Left ventricle myocardium inferior (tissue), 1 donor: ENCODE data around the gene KCNN3. TPM values are rescaled to one million over a fixed set of nuclear protein-coding genes. Genes with fewer than 3 reads are reported as not detected.

ENCODE experiments used
- DNase-seq: peaks from one replicate; pipeline ENCODE4 v3.0.0-alpha.2; 2020
- H3K27ac ChIP-seq: fragments of 200-600 bp; replicated peaks from 2 replicates; pipeline ENCODE4 v1.8.0; 2021
- H3K27me3 ChIP-seq: fragments of 200-600 bp; 2 replicates; pipeline ENCODE4 v1.8.0; 2021; ENCODE audit warnings: low read depth
- H3K36me3 ChIP-seq: fragments of 200-600 bp; 2 replicates; pipeline ENCODE4 v1.8.0; 2021
- H3K4me1 ChIP-seq: fragments of 200-600 bp; 2 replicates; pipeline ENCODE4 v1.8.0; 2021
- H3K4me3 ChIP-seq: fragments of 200-600 bp; 2 replicates; pipeline ENCODE4 v1.8.0; 2021; ENCODE audit warnings: mild to moderate bottlenecking, moderate library complexity
- H3K9me3 ChIP-seq: fragments of 200-600 bp; replicated peaks from 2 replicates; pipeline ENCODE4 v1.8.0; 2021
- intact Hi-C: fragments of 100-400 bp; cut with micrococcal nuclease; formaldehyde crosslinking; loops from one replicate; pipeline ENCODE4 v1.11.0; 2022
- total RNA-seq: library from RNA; stranded (reverse); fragmentation: NEBNext Ultra II Directional; extraction: Animal tissue kit (Norgen Biotek cat#: 25700); gene quantifications from one replicate; pipeline ENCODE4 v1.2.1, GENCODE V29; 2021
- TF ChIP-seq, protein P1 (sequence below): fragments of 200-600 bp; IDR thresholded peaks from 2 replicates; pipeline ENCODE4 v1.8.0; 2021; ENCODE audit warnings: antibody characterized with exemption, mild to moderate bottlenecking, borderline replicate concordance
- donor health status: DM: no; HTN: yes; CAD: no; lungs with severe emphysema.

Gene KCNN3
- total RNA-seq, 1 donor from 2014 or later, result 4.8 TPM

DNA sequence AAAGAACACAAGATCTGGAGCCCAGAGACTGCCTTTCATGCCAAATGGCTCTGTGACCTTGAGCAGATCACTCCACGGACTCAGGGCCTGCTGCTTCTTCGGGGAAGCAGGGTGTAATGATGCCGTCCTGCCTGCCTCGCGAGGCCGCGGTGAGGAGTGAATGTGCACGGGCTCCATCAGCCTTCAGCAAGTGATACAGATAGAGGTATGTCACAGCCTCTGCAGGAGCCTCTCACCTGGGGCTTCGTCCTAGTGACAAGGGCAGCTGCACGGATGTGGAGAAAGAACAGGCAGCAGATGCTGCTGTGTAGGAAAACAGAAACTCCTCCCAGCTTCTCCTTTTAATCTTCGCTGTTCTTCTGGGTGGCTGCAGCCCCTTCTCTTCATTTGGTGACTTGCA, 127.5 kb downstream of the KCNN3 start:
- no peak for DNase-seq

DNA sequence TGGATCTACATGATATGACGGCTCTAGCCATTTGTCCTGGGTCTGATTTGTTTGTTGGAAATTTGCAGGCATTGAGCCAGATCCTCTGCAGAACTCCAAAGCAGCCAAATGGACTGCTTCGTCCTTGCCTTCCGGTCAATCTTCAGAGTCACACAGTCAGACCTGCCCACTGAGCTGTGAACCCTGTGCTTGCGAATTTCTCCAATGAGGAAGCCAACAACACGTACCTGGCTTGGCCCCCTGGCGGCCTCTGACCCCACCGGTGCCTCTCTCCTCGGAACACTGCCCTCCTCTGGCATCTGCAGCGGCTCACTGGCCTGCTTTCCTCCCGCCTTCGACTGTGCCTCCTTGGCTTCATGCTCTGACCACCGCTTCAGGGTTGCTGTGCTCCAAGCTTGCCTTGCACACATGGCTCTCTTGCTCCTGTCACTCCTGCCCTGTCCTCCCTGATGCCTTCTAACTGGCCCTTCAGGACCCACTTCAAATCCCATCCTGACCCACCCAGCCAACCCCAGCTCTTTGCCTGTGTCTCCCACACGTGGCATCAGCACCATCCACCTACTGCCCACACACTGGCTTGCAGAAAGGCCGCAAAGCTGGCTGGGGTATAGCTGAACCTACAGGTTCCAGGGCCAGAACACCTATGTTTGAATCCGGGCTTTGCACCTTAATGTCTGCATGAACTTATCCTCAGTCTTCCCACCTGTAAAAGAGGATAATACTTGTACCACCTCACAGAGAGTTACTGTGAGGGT, 128.2 kb downstream of the KCNN3 start:
- Histone ChIP-seq H3K4me1 (peaks cover 49% of the 10 kb centered on the region), H3K9me3 (peaks cover 13% of the 10 kb centered on the region), H3K27me3 (no peaks in the 10 kb centered on the region), H3K4me3 (no peak overlapping the region), H3K36me3 (no peaks in the 10 kb centered on the region), H3K27ac (peak overlapping the region; percentile 80)
- DNase-seq, result no peak
- intact Hi-C loops, result no loop called here
- TF ChIP-seq, protein P1, sequence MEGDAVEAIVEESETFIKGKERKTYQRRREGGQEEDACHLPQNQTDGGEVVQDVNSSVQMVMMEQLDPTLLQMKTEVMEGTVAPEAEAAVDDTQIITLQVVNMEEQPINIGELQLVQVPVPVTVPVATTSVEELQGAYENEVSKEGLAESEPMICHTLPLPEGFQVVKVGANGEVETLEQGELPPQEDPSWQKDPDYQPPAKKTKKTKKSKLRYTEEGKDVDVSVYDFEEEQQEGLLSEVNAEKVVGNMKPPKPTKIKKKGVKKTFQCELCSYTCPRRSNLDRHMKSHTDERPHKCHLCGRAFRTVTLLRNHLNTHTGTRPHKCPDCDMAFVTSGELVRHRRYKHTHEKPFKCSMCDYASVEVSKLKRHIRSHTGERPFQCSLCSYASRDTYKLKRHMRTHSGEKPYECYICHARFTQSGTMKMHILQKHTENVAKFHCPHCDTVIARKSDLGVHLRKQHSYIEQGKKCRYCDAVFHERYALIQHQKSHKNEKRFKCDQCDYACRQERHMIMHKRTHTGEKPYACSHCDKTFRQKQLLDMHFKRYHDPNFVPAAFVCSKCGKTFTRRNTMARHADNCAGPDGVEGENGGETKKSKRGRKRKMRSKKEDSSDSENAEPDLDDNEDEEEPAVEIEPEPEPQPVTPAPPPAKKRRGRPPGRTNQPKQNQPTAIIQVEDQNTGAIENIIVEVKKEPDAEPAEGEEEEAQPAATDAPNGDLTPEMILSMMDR, result peak; percentile 34

More for the DNA sequence above, 127.5 kb downstream of the KCNN3 start:
- intact Hi-C loops, result no loop called here
- Histone ChIP-seq H3K27ac (peak overlapping the region; percentile 80), H3K4me1 (peaks cover 56% of the 10 kb centered on the region), H3K36me3 (no peaks in the 10 kb centered on the region), H3K27me3 (no peaks in the 10 kb centered on the region), H3K4me3 (no peak overlapping the region), H3K9me3 (peaks cover 13% of the 10 kb centered on the region)
- TF ChIP-seq, protein P1, result no peak

DNA sequence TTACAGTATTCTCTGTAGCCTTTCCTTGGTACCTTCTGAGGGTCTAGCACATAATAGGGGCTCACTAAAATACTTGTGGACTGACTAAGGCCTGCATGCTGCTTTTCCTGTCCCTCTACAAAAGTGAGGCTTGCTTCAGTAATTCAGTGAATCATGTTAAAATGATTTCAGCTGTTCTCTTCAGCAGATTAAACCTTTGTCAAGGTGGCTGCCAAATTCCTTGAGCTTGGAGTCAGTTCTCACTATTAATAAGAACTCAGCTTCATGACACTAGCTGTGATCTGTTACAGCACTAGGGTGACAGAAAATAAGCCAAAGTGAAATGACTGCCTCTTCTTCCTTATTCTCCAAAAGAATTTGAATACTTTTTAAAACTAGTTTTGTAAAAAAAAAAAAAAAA, 128.8 kb downstream of the KCNN3 start:
- Histone ChIP-seq H3K9me3 (peaks cover 13% of the 10 kb centered on the region), H3K4me1 (peaks cover 44% of the 10 kb centered on the region), H3K27ac (peak overlapping the region; percentile 80), H3K4me3 (no peak overlapping the region), H3K27me3 (no peaks in the 10 kb centered on the region), H3K36me3 (no peaks in the 10 kb centered on the region)
- TF ChIP-seq, protein P1, result no peak
- DNase-seq, result no peak
- intact Hi-C loops, result no loop called here

DNA sequence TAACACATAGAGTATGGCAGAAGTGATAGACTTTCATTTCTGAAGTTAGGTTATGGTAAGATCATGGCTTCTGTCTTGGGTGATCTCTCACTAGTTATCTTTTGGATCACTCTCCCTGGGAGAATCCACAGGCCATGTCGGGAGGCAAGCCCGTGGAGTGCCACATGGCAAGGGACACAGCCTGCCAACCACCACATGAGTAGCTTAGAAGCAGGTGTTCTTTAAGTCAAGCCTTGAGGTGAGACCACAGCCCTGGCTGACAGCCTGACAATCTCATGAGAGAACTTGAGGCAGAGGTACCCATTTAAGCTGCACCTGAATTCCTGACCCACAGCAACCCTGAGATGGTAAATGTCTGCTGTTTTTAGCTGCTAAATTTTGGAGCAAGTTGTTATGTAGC, 130.4 kb downstream of the KCNN3 start:
- Histone ChIP-seq H3K27me3 (no peaks in the 10 kb centered on the region), H3K4me3 (no peak overlapping the region), H3K27ac (no peak overlapping the region), H3K36me3 (no peaks in the 10 kb centered on the region), H3K4me1 (peaks cover 38% of the 10 kb centered on the region), H3K9me3 (peaks cover 13% of the 10 kb centered on the region)
- TF ChIP-seq, protein P1, result no peak
- DNase-seq, result no peak
- intact Hi-C loops, result no loop called here

DNA sequence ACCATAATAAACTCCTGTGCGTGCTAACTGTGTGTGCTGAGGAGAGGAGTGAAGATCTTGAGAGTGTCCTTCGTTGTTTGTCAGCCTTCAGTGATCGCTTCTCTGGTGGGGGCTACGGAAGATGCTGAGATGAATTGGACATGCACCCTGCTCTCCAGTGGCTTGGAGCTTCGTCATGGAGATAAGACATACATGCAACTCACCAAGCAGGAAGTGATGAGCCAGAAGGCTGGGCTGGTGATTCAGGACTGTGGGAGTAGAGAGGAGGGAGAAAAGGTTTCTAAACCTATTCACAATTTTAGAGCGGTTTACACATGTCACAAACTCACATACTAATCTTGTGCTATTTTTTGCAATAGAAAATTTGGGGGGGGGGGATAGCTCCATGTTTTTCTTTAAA, 133.2 kb downstream of the KCNN3 start:
- TF ChIP-seq, protein P1, result no peak
- H3K27ac ChIP-seq, result no peak overlapping the region

More for the DNA sequence above, 133.2 kb downstream of the KCNN3 start:
- H3K4me3 ChIP-seq, result no peak overlapping the region
- H3K36me3 ChIP-seq, result no peaks in the 10 kb centered on the region
- intact Hi-C loops, result no loop called here
- no peak for DNase-seq
- H3K27me3 ChIP-seq, result no peaks in the 10 kb centered on the region
- H3K4me1 ChIP-seq, result peaks cover 17% of the 10 kb centered on the region
- peaks cover 13% of the 10 kb centered on the region for H3K9me3 ChIP-seq
